OCI-LY7 (cell line): ENCODE data around the gene KLHL7. TPM values are rescaled to one million over a fixed set of nuclear protein-coding genes. Genes with fewer than 3 reads are reported as not detected.

ENCODE experiments used
- BruUV-seq: library from RNA; stranded (reverse); fragments of 400-500 nt; replicated peaks from 2 replicates; lab custom pipeline; 2021; lab: Mats Ljungman, UMichigan
- CTCF ChIA-PET: fragments of 300-600 bp; sonication (Branson Sonifier 250); formaldehyde crosslinking; loops from one replicate; lab custom pipeline; 2022; ENCODE audit warnings: antibody characterized with exemption; ENCODE audit not compliant: unreplicated experiment; lab: Charles Lee
- POLR2A ChIA-PET: fragments of 300-600 bp; sonication (Branson Sonifier 250); formaldehyde crosslinking; loops from one replicate; lab custom pipeline; 2022; ENCODE audit warnings: antibody characterized with exemption; lab: Charles Lee
- DNase-seq: peaks from one replicate; pipeline ENCODE4 v3.0.0-alpha.2; 2015; ENCODE audit warnings: low spot score
- H2AFZ ChIP-seq: fragments of 200-600 bp; sonication (generic), shearing (Covaris generic); 2 replicates; pipeline ENCODE4 v1.6.1; 2014; ENCODE audit warnings: mild to moderate bottlenecking, antibody characterized with exemption, low read length, moderate library complexity
- H3K27ac ChIP-seq: fragments of 200-600 bp; sonication (generic); 2 replicates; pipeline ENCODE4 v1.5.1; 2014; ENCODE audit warnings: mixed run types, low read depth, mild to moderate bottlenecking, moderate library complexity, low read length, inconsistent platforms; ENCODE audit not compliant: poor library complexity, severe bottlenecking
- H3K36me3 ChIP-seq: fragments of 200-600 bp; sonication (generic); 2 replicates; pipeline ENCODE4 v1.6.1; 2014; ENCODE audit warnings: mild to moderate bottlenecking, antibody characterized with exemption, low read length, moderate library complexity, mixed read lengths; ENCODE audit not compliant: insufficient read depth
- H3K4me1 ChIP-seq: fragments of 200-600 bp; sonication (generic); 2 replicates; pipeline ENCODE4 v1.5.1; 2014; ENCODE audit warnings: mild to moderate bottlenecking, low read length; ENCODE audit not compliant: insufficient read depth, poor library complexity, severe bottlenecking
- H3K4me2 ChIP-seq: fragments of 200-600 bp; sonication (generic); 2 replicates; pipeline ENCODE4 v1.6.1; 2014; ENCODE audit warnings: mild to moderate bottlenecking, low read length
- H3K4me3 ChIP-seq: fragments of 200-600 bp; sonication (generic); 2 replicates; pipeline ENCODE4 v1.5.1; 2014; ENCODE audit warnings: mild to moderate bottlenecking, low read depth, low read length; ENCODE audit not compliant: poor library complexity, severe bottlenecking
- H3K79me2 ChIP-seq: fragments of 200-600 bp; sonication (generic); 2 replicates; pipeline ENCODE4 v1.6.1; 2016; ENCODE audit warnings: low read depth, mild to moderate bottlenecking, low read length, moderate library complexity, mixed read lengths; ENCODE audit not compliant: insufficient read depth
- H3K9me2 ChIP-seq: fragments of 200-600 bp; sonication (generic); 2 replicates; pipeline ENCODE4 v1.6.1; 2016; ENCODE audit warnings: mild to moderate bottlenecking, low read length, mixed read lengths; ENCODE audit not compliant: insufficient read depth
- H3K9me3 ChIP-seq: fragments of 200-600 bp; sonication (generic); 2 replicates; pipeline ENCODE4 v1.6.1; 2014; ENCODE audit warnings: mild to moderate bottlenecking, mixed run types, low read length, mixed read lengths
- H4K20me1 ChIP-seq: fragments of 200-600 bp; sonication (generic); 2 replicates; pipeline ENCODE4 v1.6.1; 2014; ENCODE audit warnings: mild to moderate bottlenecking, antibody characterized with exemption, low read length, moderate library complexity, mixed read lengths; ENCODE audit not compliant: insufficient read depth
- EZH2phosphoT487 ChIP-seq: fragments of 200-600 bp; sonication (generic); IDR thresholded peaks from 2 replicates; pipeline ENCODE4 v1.6.1; 2018; ENCODE audit warnings: low read depth, borderline replicate concordance, mild to moderate bottlenecking, mixed run types, antibody characterized with exemption, low read length, moderate library complexity, mixed read lengths
- intact Hi-C: fragments of 100-400 bp; cut with micrococcal nuclease; formaldehyde crosslinking; loops from one replicate; pipeline ENCODE4 v1.10.0; 2022; ENCODE audit not compliant: unreplicated experiment
- total RNA-seq, 2 experiments: library from RNA; depleted of rRNA in 1 of 2; stranded (reverse); fragments of >200 nt in 1 of 2; shearing (Covaris generic) in 1 of 2; gene quantifications; 2 replicates each; pipeline ENCODE4 v1.2.3, GENCODE V29; 2014 to 2022
- TF ChIP-seq, protein P1 (sequence below): fragments of 200-600 bp; sonication (generic); conservative IDR thresholded peaks from 2 replicates; pipeline ENCODE4 v1.5.1; 2014; ENCODE audit warnings: mild to moderate bottlenecking, antibody characterized with exemption, low read length, moderate library complexity, mixed read lengths

KLHL7 gene
- total RNA-seq, 2 experiments from 2014 or later, result 24.4 to 30.2 TPM

DNA sequence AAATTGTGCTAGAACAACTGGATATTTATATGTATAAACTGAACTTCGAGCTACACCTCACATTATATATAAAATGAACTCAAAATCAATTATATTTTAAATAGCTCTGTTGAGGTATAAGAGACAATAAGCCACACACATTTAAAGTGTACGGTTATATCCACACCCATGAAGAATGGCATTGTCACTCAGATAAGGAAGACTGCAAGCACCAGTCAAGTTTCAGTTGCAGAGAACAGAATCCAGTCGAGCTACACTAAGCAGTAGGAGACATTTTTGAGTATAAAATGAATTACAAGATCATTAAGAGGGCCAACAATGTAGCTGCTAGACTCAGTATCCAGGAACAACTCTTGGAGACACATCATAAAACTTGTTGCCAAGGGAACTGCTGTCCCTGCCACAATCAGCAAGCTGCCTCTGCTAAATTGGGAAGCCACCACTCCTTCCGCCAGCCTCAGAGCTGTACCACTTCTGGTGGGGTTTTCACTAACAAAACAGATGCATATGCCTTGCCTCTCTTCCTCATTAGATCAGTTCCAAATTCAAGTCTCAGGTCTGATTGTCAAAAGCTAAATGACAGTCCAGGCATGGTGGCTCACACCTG, 121.4 kb downstream of the KLHL7 start:
- H3K36me3 ChIP-seq, result no peaks in the 10 kb centered on the region
- H3K27ac ChIP-seq, result no peak overlapping the region
- TF ChIP-seq, protein P1, sequence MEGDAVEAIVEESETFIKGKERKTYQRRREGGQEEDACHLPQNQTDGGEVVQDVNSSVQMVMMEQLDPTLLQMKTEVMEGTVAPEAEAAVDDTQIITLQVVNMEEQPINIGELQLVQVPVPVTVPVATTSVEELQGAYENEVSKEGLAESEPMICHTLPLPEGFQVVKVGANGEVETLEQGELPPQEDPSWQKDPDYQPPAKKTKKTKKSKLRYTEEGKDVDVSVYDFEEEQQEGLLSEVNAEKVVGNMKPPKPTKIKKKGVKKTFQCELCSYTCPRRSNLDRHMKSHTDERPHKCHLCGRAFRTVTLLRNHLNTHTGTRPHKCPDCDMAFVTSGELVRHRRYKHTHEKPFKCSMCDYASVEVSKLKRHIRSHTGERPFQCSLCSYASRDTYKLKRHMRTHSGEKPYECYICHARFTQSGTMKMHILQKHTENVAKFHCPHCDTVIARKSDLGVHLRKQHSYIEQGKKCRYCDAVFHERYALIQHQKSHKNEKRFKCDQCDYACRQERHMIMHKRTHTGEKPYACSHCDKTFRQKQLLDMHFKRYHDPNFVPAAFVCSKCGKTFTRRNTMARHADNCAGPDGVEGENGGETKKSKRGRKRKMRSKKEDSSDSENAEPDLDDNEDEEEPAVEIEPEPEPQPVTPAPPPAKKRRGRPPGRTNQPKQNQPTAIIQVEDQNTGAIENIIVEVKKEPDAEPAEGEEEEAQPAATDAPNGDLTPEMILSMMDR, result no peak
- TF ChIP-seq EZH2phosphoT487, result no peak
- BruUV-seq, result no TSS peak
- H3K4me2 ChIP-seq, result no peak overlapping the region
- intact Hi-C loops, result no loop called here
- no peaks in the 10 kb centered on the region for H3K79me2 ChIP-seq
- no peaks in the 10 kb centered on the region for H3K4me1 ChIP-seq
- ChIA-PET CTCF (no interaction called here), POLR2A (interaction anchor here (0.6 to 2.6 kb wide), 5 partner anchors 12 to 896 kb away, joined by 3 to 8 read pairs (median 4); no protein-coding TSS in a partner anchor)
- no peaks in the 10 kb centered on the region for H3K9me2 ChIP-seq
- H3K9me3 ChIP-seq, result no peaks in the 10 kb centered on the region
- H3K4me3 ChIP-seq, result no peak overlapping the region
- no peak overlapping the region for H2AFZ ChIP-seq
- DNase-seq, result no peak
- H4K20me1 ChIP-seq, result no peaks in the 10 kb centered on the region

Other genes starting within 250 kb of the KLHL7 start
- gene HYCC1, start 91.7 kb upstream of the KLHL7 start, total RNA-seq (2014; rRNA removed; shearing (Covaris generic)), result 43.3 and 69.9 TPM in 2 replicates
- 157 and 171 TPM in 2 replicates for gene HYCC1, start 91.7 kb upstream of the KLHL7 start, total RNA-seq (2022)
- gene NUP42, start 76.3 kb downstream of the KLHL7 start, total RNA-seq (2014; rRNA removed; shearing (Covaris generic)), result 103 and 119 TPM in 2 replicates
- 67.2 and 73.4 TPM in 2 replicates for gene NUP42, start 76.3 kb downstream of the KLHL7 start, total RNA-seq (2022)
- 0.70 and 1.4 TPM in 2 replicates for gene GPNMB, start 141.0 kb downstream of the KLHL7 start, total RNA-seq (2014; rRNA removed; shearing (Covaris generic))
- gene GPNMB, start 141.0 kb downstream of the KLHL7 start, total RNA-seq (2022), result 3.0 and 3.5 TPM in 2 replicates
- 107 and 132 TPM in 2 replicates for gene MALSU1, start 193.6 kb downstream of the KLHL7 start, total RNA-seq (2014; rRNA removed; shearing (Covaris generic))
- 56.1 and 66.4 TPM in 2 replicates for gene MALSU1, start 193.6 kb downstream of the KLHL7 start, total RNA-seq (2022)